Activated CD8-positive, alpha-beta T cell treated with anti-CD3 and anti-CD28 coated beads, Interleukin-2, amount 10 ng/mL, durations not matched to agents 7 days and 5 days (primary cell): ENCODE data around the gene SRCIN1. TPM values are rescaled to one million over a fixed set of nuclear protein-coding genes. Genes with fewer than 3 reads are reported as not detected.
"Not testable (repeated sequence)": the region's sequence is repeated elsewhere in the genome, so short reads cannot be mapped to it uniquely, and the experiment has no call there.

Experiments
- ATAC-seq: fragments of 150-1000 bp; cut with Tn5 transposase; one replicate; pipeline ENCODE4 v1.10.0; 2021; ENCODE audit warnings: moderate library complexity
- CTCF ChIA-PET: fragments of 350-600 bp; sonication (Branson Sonifier 250); formaldehyde crosslinking; loops from one replicate; lab custom pipeline; 2021; ENCODE audit warnings: antibody characterized with exemption; lab: Charles Lee
- POLR2A ChIA-PET: fragments of 350-600 bp; sonication (Branson Sonifier 250); formaldehyde crosslinking; loops from one replicate; lab custom pipeline; 2021; ENCODE audit warnings: antibody characterized with exemption; lab: Charles Lee
- DNase-seq: peaks from one replicate; pipeline ENCODE4 v3.0.0-alpha.2; 2020
- H3K27ac Mint-ChIP-seq: one replicate; pipeline ENCODE4 v1.8.0; 2021; ENCODE audit warnings: mild to moderate bottlenecking, mixed read lengths
- H3K27me3 Mint-ChIP-seq: one replicate; pipeline ENCODE4 v1.8.0; 2021; ENCODE audit warnings: low read depth, mixed read lengths
- H3K36me3 Mint-ChIP-seq: one replicate; pipeline ENCODE4 v1.8.0; 2021; ENCODE audit warnings: low read depth, mixed read lengths
- H3K4me1 Mint-ChIP-seq: one replicate; pipeline ENCODE4 v1.8.0; 2021; ENCODE audit warnings: low read depth, mixed read lengths
- H3K4me3 Mint-ChIP-seq: one replicate; pipeline ENCODE4 v1.8.0; 2021; ENCODE audit warnings: mild to moderate bottlenecking, mixed read lengths
- H3K9me3 Mint-ChIP-seq: one replicate; pipeline ENCODE4 v1.8.0; 2022; ENCODE audit warnings: mixed read lengths; ENCODE audit not compliant: insufficient read depth
- total RNA-seq, 2 experiments: library from RNA; stranded (reverse); gene quantifications; one replicate each; pipeline ENCODE4 v1.2.3, GENCODE V29; 2021

The SRCIN1 gene
- total RNA-seq, 2 experiments from 2014 or later = 0.34 TPM; not detected in 1

DNA sequence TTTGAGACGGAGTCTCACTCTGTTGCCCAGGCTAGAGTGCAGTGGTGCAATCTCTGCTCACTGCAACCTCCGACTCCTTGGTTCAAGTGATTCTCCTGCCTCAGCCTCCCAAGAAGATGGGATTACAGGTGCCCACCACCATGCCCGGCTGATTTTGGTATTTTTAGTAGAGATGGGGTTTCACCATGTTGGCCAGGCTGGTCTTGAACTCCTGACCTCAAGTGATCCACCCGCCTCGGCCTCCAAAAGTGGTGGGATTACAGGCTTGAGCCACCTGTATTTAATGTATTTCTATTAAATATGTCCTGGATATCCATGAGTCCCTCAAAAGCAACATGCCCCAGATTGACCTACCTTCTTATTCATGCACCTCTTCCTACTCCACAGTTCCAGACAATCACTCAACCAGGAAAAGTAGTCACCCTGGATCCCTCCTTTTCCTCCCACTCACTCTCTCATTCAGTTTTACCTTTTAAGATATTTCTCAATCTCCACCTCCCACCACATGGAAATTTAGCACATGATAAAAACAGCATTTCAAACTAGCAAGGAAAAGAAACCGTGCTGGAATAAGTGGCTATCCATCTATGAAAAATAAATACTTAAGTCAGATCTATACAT, 21.0 kb upstream of the SRCIN1 start:
- CTCF ChIA-PET = interaction anchor here (0.8 to 1.8 kb wide), 2 partner anchors 19 to 69 kb away, joined by 4 read pairs; no protein-coding TSS in a partner anchor
- ATAC-seq, H3K9me3 Mint-ChIP-seq, H3K4me3 Mint-ChIP-seq, POLR2A ChIA-PET, H3K27ac Mint-ChIP-seq, H3K4me1 Mint-ChIP-seq, H3K36me3 Mint-ChIP-seq, DNase-seq: not testable (repeated sequence)
- H3K27me3 Mint-ChIP-seq = peaks cover 15% of the 10 kb centered on the region

DNA sequence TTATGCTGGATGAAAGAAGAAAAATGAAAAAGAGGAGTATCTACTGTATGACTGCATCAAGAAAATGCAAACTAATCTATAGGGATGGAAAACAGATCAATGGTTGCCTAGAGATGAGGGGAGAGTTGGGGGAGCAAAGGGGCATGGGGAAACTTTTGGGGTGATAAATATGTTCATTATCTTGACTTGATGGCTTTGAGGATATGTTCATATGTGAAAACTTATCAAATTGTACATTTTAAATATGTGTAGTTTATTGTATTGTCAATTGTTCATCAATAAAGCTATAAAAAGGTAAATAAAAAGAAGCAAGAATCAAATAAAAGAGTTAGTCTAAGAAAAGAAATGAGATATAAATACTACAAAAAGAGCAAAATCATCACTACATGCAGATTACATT, 19.7 kb upstream of the SRCIN1 start:
- no peak overlapping the region for H3K4me3 Mint-ChIP-seq
- no peak overlapping the region for H3K27ac Mint-ChIP-seq
- peaks cover 4% of the 10 kb centered on the region for H3K4me1 Mint-ChIP-seq
- ATAC-seq (no peak), DNase-seq (no peak)
- ChIA-PET POLR2A (no interaction called here), CTCF (interaction anchor here (0.8 to 1.6 kb wide), 3 partner anchors 18 to 67 kb away, joined by 3 to 4 read pairs (median 4); no protein-coding TSS in a partner anchor)
- H3K9me3 Mint-ChIP-seq = no peaks in the 10 kb centered on the region
- H3K27me3 Mint-ChIP-seq = peaks cover 24% of the 10 kb centered on the region
- H3K36me3 Mint-ChIP-seq = no peaks in the 10 kb centered on the region

DNA sequence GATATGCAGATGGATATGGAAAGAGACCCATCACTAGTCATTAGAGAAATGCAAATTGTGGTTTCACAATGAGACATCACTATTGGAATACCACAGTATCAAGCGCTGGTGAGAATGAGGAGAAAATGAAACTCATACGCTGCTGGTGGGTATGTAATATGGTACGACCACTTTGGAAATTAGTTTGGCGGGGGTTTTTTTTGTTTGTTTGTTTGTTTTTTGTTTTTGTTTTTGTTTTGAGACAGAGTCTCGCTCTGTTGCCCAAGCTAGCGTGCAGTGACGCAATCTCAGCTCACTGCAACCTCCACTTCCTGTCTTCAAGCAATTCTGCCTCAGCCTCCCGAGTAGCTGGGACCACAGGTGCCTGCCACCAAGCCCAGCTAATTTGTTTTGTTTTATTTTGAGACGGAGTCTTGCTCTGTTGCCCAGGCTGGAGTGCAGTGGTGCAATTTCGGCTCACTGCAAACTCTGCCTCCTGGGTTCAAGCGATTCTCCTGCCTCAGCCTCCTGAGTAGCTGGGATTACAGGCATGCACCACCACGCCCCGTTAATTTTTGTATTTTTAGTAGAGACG, 19.1 kb upstream of the SRCIN1 start:
- POLR2A ChIA-PET, H3K4me1 Mint-ChIP-seq, H3K27ac Mint-ChIP-seq, H3K9me3 Mint-ChIP-seq, H3K36me3 Mint-ChIP-seq, H3K4me3 Mint-ChIP-seq, DNase-seq, ATAC-seq: not testable (repeated sequence)
- peaks cover 24% of the 10 kb centered on the region for H3K27me3 Mint-ChIP-seq
- CTCF ChIA-PET = interaction anchor here (1.6 kb wide), 1 partner anchor 67 kb away, joined by 4 read pairs; no protein-coding TSS in a partner anchor

DNA sequence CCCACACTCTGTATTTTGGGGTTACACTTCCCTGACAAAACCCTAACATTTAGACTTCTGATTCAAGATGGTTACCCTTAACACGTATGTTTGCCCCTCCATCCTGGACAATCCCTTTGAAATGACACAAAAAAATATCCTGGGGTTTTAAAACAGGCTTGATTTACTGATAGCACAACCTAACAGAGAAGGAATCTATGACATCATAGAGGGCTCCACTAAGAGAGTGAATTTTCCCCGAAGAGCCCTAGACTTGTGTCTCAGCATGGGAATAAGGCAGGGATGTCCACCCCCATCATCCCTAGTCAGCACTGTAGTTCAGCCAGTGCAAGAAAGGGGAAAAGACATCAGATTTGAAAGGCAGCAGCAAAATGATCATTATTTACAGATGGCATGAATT, 15.8 kb upstream of the SRCIN1 start:
- Mint-ChIP-seq H3K9me3 (no peaks in the 10 kb centered on the region), H3K4me1 (peaks cover 4% of the 10 kb centered on the region), H3K27ac (no peak overlapping the region), H3K36me3 (no peaks in the 10 kb centered on the region), H3K27me3 (peaks cover 16% of the 10 kb centered on the region), H3K4me3 (no peak overlapping the region)
- ChIA-PET CTCF (no interaction called here), POLR2A (no interaction called here)
- ATAC-seq (no peak), DNase-seq (no peak)

- CTCF ChIA-PET = interaction anchor here (1.0 kb wide), 1 partner anchor 63 kb away, joined by 3 read pairs; no protein-coding TSS in a partner anchor
- no peak overlapping the region for H3K27ac Mint-ChIP-seq
- peaks cover 18% of the 10 kb centered on the region for H3K27me3 Mint-ChIP-seq
Observed at GRCh38 chr17:38620551-38621277, 15.0 kb upstream of the SRCIN1 start.

GRCh38 chr17:38619937-38620550, 14.3 kb upstream of the SRCIN1 start:
- Mint-ChIP-seq H3K36me3 (no peaks in the 10 kb centered on the region), H3K27me3 (peaks cover 13% of the 10 kb centered on the region), H3K4me1 (peaks cover 4% of the 10 kb centered on the region), H3K4me3 (no peak overlapping the region), H3K9me3 (no peaks in the 10 kb centered on the region), H3K27ac (no peak overlapping the region)
- no peak for ATAC-seq
- CTCF ChIA-PET = interaction anchor here (1.0 kb wide), 1 partner anchor 62 kb away, joined by 3 read pairs; no protein-coding TSS in a partner anchor
- DNase-seq = no peak
- POLR2A ChIA-PET = no interaction called here

More at GRCh38 chr17:38620551-38621277, 15.0 kb upstream of the SRCIN1 start:
- Mint-ChIP-seq H3K4me3 (no peak overlapping the region), H3K9me3 (no peaks in the 10 kb centered on the region), H3K4me1 (peaks cover 4% of the 10 kb centered on the region), H3K36me3 (no peaks in the 10 kb centered on the region)
- POLR2A ChIA-PET = no interaction called here
- DNase-seq (no peak), ATAC-seq (no peak)

DNA sequence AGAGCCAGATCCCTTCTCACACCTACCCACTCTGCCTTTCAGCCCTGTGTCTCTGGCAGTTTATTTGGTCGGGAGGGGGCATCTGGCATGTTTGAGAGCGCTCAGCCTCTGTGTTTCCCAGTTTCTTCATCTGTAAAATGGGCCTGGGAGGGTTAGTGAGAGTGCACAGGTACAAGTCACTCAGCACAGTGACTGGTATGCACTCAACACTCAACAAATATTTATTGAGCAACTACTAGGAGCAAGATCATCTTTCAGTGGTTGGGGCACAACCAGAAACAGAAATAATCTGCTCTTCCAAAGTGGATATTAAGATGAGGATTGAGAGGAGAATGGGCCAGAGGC, 13.7 kb upstream of the SRCIN1 start:
- Mint-ChIP-seq H3K27me3 (peaks cover 14% of the 10 kb centered on the region), H3K4me1 (no peaks in the 10 kb centered on the region), H3K9me3 (no peaks in the 10 kb centered on the region), H3K4me3 (no peak overlapping the region), H3K27ac (no peak overlapping the region), H3K36me3 (no peaks in the 10 kb centered on the region)
- CTCF ChIA-PET = no interaction called here
- POLR2A ChIA-PET = no interaction called here
- DNase-seq = no peak
- no peak for ATAC-seq

DNA sequence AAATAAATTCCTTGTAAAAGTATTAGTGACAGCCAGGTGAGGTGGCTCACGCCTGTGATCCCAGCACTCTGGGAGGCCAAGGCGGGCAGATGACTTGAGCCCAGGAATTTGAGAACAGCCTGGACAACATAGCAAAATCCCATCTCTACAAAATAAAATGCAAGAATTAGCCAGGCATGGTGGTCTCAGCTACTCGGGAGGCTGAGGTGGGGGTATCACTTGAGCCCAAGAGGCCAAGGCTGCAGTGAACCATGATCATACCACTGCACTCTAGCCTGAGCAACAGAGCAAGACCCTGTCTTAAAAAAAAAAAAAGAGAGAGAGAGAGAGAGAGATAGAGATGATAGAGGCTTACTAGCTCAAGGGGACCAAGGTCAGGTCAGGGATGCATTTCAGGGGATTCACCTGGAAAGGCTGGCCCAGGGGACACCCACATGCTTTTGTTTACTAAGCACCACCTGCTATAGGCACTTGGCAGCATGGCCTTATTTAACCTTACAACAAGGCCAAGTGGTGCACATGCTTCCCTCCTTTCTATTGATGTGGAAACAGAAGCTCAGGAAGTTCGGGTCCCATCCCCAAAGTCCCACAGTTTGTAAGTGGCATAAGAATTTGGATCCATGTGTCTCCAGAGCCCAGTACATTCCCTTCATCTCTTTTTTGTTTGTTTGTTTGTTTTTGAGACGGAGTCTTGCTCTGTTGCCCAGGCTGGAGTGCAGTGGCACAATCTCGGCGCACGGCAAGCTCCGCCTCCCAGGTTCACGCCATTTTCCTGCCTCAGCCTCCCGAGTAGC, 12.4 kb upstream of the SRCIN1 start:
- peaks cover 24% of the 10 kb centered on the region for H3K27me3 Mint-ChIP-seq
- H3K4me3 Mint-ChIP-seq = no peak overlapping the region
- ChIA-PET POLR2A (no interaction called here), CTCF (interaction anchor here (1.6 to 2.7 kb wide), 3 partner anchors 34 to 60 kb away, joined by 3 to 8 read pairs (median 7); no protein-coding TSS in a partner anchor)
- H3K4me1 Mint-ChIP-seq = no peaks in the 10 kb centered on the region
- no peaks in the 10 kb centered on the region for H3K9me3 Mint-ChIP-seq
- H3K27ac Mint-ChIP-seq = no peak overlapping the region
- DNase-seq (no peak), ATAC-seq (no peak)
- no peaks in the 10 kb centered on the region for H3K36me3 Mint-ChIP-seq

DNA sequence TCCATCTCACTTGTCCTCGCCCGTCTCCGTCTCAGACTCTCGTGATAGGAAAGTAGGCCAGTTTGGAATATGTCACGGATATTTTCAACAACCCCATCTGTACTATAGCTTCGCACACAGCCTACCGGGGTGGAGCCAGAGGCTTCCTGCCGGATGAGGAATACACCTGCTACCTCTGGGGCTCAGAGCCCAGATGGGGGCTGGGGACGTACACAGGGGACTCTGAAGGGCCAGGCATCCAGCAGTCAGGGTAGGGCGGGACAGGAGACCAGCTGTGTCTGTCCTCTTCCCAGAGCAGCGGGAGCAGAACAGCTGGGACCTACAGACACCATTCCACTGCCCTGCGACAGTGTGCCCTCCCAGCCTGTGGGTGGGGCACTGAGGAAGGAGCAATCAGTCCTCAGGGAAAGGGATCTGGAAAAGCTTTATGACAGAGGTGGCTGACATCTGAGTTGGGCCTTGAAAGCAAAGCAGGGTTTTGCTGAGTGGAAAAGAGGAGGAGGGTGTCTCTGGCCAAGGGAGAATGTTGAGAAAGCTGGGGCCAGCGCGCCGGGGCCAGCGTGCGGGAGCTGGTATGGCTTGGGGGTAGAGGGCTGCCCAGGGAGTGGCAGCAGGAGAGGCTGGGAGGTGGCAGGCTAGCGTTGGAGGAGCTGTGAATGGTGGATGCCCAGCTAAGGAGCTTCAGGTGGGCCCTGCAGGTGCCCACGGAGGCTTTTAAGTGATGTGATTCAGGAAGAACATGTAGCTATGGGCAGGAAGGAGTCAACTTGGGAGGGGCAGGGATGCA, 11.5 kb upstream of the SRCIN1 start:
- POLR2A ChIA-PET = no interaction called here
- CTCF ChIA-PET = interaction anchor here (1.6 to 2.7 kb wide), 3 partner anchors 33 to 59 kb away, joined by 3 to 8 read pairs (median 7); no protein-coding TSS in a partner anchor
- DNase-seq (no peak), ATAC-seq (no peak)
- no peaks in the 10 kb centered on the region for H3K36me3 Mint-ChIP-seq
- H3K4me3 Mint-ChIP-seq = no peak overlapping the region
- no peaks in the 10 kb centered on the region for H3K9me3 Mint-ChIP-seq
- H3K4me1 Mint-ChIP-seq = no peaks in the 10 kb centered on the region
- no peak overlapping the region for H3K27ac Mint-ChIP-seq
- H3K27me3 Mint-ChIP-seq = peaks cover 28% of the 10 kb centered on the region

DNA sequence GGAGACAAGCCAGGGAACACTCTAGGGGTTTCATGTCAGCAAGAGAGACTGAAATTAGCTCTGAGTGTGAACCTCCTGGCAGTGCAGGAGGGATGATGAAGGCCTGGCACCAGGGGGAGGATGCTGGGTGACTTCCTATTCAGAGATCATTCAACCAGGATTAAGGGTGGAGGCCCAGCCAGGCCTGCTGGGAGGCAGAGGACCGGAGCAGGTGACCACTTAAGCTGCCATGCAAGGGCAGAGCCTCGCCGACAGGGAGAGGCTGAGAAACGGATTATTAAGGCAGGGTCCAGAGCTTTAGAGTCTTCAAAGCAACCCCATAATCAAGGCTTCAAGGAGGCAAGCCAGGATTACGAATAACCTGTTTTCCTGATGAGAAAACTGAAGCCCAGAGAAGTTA, 10.6 kb upstream of the SRCIN1 start:
- H3K36me3 Mint-ChIP-seq = no peaks in the 10 kb centered on the region
- no peaks in the 10 kb centered on the region for H3K4me1 Mint-ChIP-seq
- CTCF ChIA-PET = interaction anchor here (2.7 kb wide), 1 partner anchor 51 kb away, joined by 7 read pairs; no protein-coding TSS in a partner anchor
- ATAC-seq (no peak), DNase-seq (no peak)
- H3K9me3 Mint-ChIP-seq = no peaks in the 10 kb centered on the region
- no peak overlapping the region for H3K27ac Mint-ChIP-seq
- no peak overlapping the region for H3K4me3 Mint-ChIP-seq
- POLR2A ChIA-PET = no interaction called here
- H3K27me3 Mint-ChIP-seq = peaks cover 33% of the 10 kb centered on the region
